H9 (cell line): ENCODE measurements around the gene GNAS. TPM values are rescaled to one million over a fixed set of nuclear protein-coding genes. Genes with fewer than 3 reads are reported as not detected.

Experiments
- DNase-seq: peaks from one replicate; pipeline ENCODE4 v3.0.0-alpha.2; 2017
- H2AFZ ChIP-seq: one replicate; pipeline ENCODE4 v1.6.1; 2013; ENCODE audit warnings: mild to moderate bottlenecking, low read length, control low read depth, moderate library complexity
- H2AK5ac ChIP-seq: 2 replicates; pipeline ENCODE4 v1.6.1; 2013; ENCODE audit warnings: low read length, control low read depth, mixed read lengths; ENCODE audit not compliant: insufficient read length
- H2BK120ac ChIP-seq: one replicate; pipeline ENCODE4 v1.6.1; 2013; ENCODE audit warnings: low read depth, mild to moderate bottlenecking, low read length, control low read depth, inconsistent platforms; ENCODE audit not compliant: poor library complexity, severe bottlenecking
- H2BK12ac ChIP-seq: 2 replicates; pipeline ENCODE4 v1.6.1; 2013; ENCODE audit warnings: low read length, control low read depth, mixed read lengths, low read depth; ENCODE audit not compliant: insufficient read length
- H2BK15ac ChIP-seq: 2 replicates; pipeline ENCODE4 v1.6.1; 2013; ENCODE audit warnings: low read depth, low read length, control low read depth
- H2BK20ac ChIP-seq: one replicate; pipeline ENCODE4 v1.6.1; 2013; ENCODE audit warnings: low read depth, mild to moderate bottlenecking, low read length, control low read depth, inconsistent platforms; ENCODE audit not compliant: poor library complexity, severe bottlenecking
- H2BK5ac ChIP-seq: 2 replicates; pipeline ENCODE4 v1.6.1; 2013; ENCODE audit warnings: low read length, control low read depth, mixed read lengths; ENCODE audit not compliant: insufficient read length
- H3K14ac ChIP-seq: 2 replicates; pipeline ENCODE4 v1.6.1; 2013; ENCODE audit warnings: low read length, control low read depth; ENCODE audit not compliant: insufficient read depth
- H3K18ac ChIP-seq: 2 replicates; pipeline ENCODE4 v1.6.1; 2013; ENCODE audit warnings: low read depth, mild to moderate bottlenecking, mixed read lengths, low read length, control low read depth; ENCODE audit not compliant: insufficient read length
- H3K23ac ChIP-seq: 2 replicates; pipeline ENCODE4 v1.6.1; 2013; ENCODE audit warnings: low read length, control low read depth, mixed read lengths, low read depth; ENCODE audit not compliant: insufficient read length
- H3K23me2 ChIP-seq: 2 replicates; pipeline ENCODE4 v1.6.1; 2013; ENCODE audit warnings: low read depth, mild to moderate bottlenecking, mixed read lengths, low read length, control low read depth; ENCODE audit not compliant: insufficient read length, poor library complexity, severe bottlenecking
- H3K27ac ChIP-seq: 2 replicates; pipeline ENCODE4 v1.5.1; 2013; ENCODE audit warnings: low read length, control low read depth, mixed read lengths, low read depth; ENCODE audit not compliant: insufficient read length
- H3K27me3 ChIP-seq: 2 replicates; pipeline ENCODE4 v1.6.1; 2013; ENCODE audit warnings: low read length, control low read depth, inconsistent platforms; ENCODE audit not compliant: insufficient read depth
- H3K4ac ChIP-seq: 2 replicates; pipeline ENCODE4 v1.6.1; 2013; ENCODE audit warnings: low read depth, mild to moderate bottlenecking, control low read depth, inconsistent platforms, low read length, moderate library complexity
- H3K4me1 ChIP-seq: 2 replicates; pipeline ENCODE4 v1.6.1; 2013; ENCODE audit warnings: low read length, control low read depth, inconsistent platforms; ENCODE audit not compliant: insufficient read depth
- H3K4me2 ChIP-seq: 2 replicates; pipeline ENCODE4 v1.6.1; 2013; ENCODE audit warnings: low read length, control low read depth, mixed read lengths; ENCODE audit not compliant: insufficient read length, insufficient read depth
- H3K56ac ChIP-seq: 2 replicates; pipeline ENCODE4 v1.6.1; 2013; ENCODE audit warnings: low read depth, mild to moderate bottlenecking, mixed read lengths, low read length, control low read depth; ENCODE audit not compliant: insufficient read length
- H3K79me1 ChIP-seq: 2 replicates; pipeline ENCODE4 v1.6.1; 2013; ENCODE audit warnings: low read depth, mild to moderate bottlenecking, moderate library complexity, low read length, control low read depth, inconsistent platforms; ENCODE audit not compliant: insufficient read depth, poor library complexity, severe bottlenecking
- H3K79me2 ChIP-seq: 2 replicates; pipeline ENCODE4 v1.6.1; 2013; ENCODE audit warnings: low read length, control low read depth, inconsistent platforms; ENCODE audit not compliant: insufficient read depth
- H3K9ac ChIP-seq: 2 replicates; pipeline ENCODE4 v1.6.1; 2013; ENCODE audit warnings: low read length, control low read depth, mixed read lengths; ENCODE audit not compliant: insufficient read length; ENCODE audit errors: extremely low read depth
- H3K9me3 ChIP-seq: one replicate; pipeline ENCODE4 v1.6.1; 2013; ENCODE audit warnings: low read depth, low read length, inconsistent platforms; ENCODE audit not compliant: control insufficient read depth
- H3T11ph ChIP-seq: one replicate; pipeline ENCODE4 v1.6.1; 2013; ENCODE audit warnings: mild to moderate bottlenecking, low read length, control low read depth, inconsistent platforms
- H4K20me1 ChIP-seq: one replicate; pipeline ENCODE4 v1.6.1; 2013; ENCODE audit not compliant: control insufficient read depth, insufficient read length, insufficient read depth
- H4K5ac ChIP-seq: 2 replicates; pipeline ENCODE4 v1.6.1; 2013; ENCODE audit warnings: low read depth, mild to moderate bottlenecking, mixed read lengths, low read length, control low read depth; ENCODE audit not compliant: insufficient read length
- H4K8ac ChIP-seq: replicated peaks from 2 replicates; pipeline ENCODE4 v1.6.1; 2013; ENCODE audit warnings: low read length, control low read depth, mixed read lengths, low read depth; ENCODE audit not compliant: insufficient read length
- H4K91ac ChIP-seq: 2 replicates; pipeline ENCODE4 v1.6.1; 2013; ENCODE audit warnings: low read depth, mild to moderate bottlenecking, moderate library complexity, mixed read lengths, low read length, control low read depth; ENCODE audit not compliant: insufficient read length
- H3K27ac Mint-ChIP-seq, 3 experiments: 2 replicates in 2 of 3; 3 replicates in 1 of 3; pipeline ENCODE4 v1.8.0; 2020 to 2021; ENCODE audit warnings: mixed read lengths in 3 of 3, mild to moderate bottlenecking in 1 of 3, moderate library complexity in 1 of 3
- H3K27me3 Mint-ChIP-seq: 2 replicates; pipeline ENCODE4 v1.8.0; 2021; ENCODE audit warnings: low read depth, mild to moderate bottlenecking, moderate library complexity, mixed read lengths
- H3K36me3 Mint-ChIP-seq, 3 experiments: 2 replicates in 2 of 3; 3 replicates in 1 of 3; pipeline ENCODE4 v1.8.0; 2020 to 2021; ENCODE audit warnings: low read depth in 3 of 3, mixed read lengths in 3 of 3; ENCODE audit not compliant: insufficient read depth in 1 of 3
- H3K4me1 Mint-ChIP-seq, 2 experiments: 2 replicates each; pipeline ENCODE4 v1.8.0; 2020; ENCODE audit warnings: mixed read lengths in 2 of 2
- H3K4me3 Mint-ChIP-seq, 2 experiments: 2 replicates in 1 of 2; 3 replicates in 1 of 2; pipeline ENCODE4 v1.8.0; 2020 to 2021; ENCODE audit warnings: mild to moderate bottlenecking in 2 of 2, mixed read lengths in 2 of 2, moderate library complexity in 1 of 2
- H3K9me3 Mint-ChIP-seq, 2 experiments: 2 replicates in 1 of 2; 3 replicates in 1 of 2; pipeline ENCODE4 v1.8.0; 2020; ENCODE audit warnings: mild to moderate bottlenecking in 2 of 2, mixed read lengths in 2 of 2, moderate library complexity in 1 of 2
- CTCF ChIP-seq: fragments of 200-600 bp; sonication (generic); conservative IDR thresholded peaks from 3 replicates; pipeline ENCODE4 v1.8.0; 2021; ENCODE audit warnings: antibody characterized with exemption, mild to moderate bottlenecking
- WGBS: extraction: QIAGEN DNeasy Blood & Tissue Kit; methylation state at CpG from one replicate; pipeline ENCODE4 v1.1.7; 2013; ENCODE audit warnings: missing lambda C conversion rate, low lambda C conversion rate, mixed read lengths; ENCODE audit not compliant: insufficient read length; ENCODE audit errors: extremely low coverage; 5-methylcytosine and 5-hydroxymethylcytosine counted together
- total RNA-seq: library from RNA; stranded (reverse); gene quantifications from 2 replicates; pipeline ENCODE4 v1.2.1, GENCODE V29; 2021

Gene GNAS
- total RNA-seq, 1 experiment from 2014 or later: 920 TPM

DNA sequence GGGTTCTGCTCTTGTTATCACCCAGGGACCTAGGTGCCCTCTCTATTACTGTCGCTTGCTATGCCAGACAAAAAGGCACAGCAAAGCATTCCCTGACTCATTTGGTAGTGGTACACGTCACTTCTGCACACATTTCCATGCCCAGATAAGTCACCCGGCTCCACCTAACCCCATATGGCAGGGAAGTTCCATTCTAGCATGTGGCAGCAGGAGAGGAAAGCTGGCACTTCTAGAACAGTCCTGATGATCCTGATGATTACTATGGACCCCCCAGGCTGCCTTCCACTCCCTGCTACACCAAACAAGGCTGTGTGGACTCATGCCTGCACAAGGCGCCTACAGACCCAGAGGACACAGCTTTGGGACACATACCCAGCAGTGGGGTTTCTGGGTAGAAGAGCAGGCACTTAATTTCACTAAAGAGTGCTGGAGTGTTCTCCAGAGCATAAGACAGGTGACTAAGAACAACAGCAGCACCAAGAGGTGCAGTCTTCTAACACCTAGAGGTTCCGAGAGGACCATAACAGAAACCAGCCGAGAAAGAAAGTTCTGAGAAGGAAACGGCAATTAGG lies 75.1 kb downstream of the GNAS start:
- no peak overlapping the region for H4K5ac ChIP-seq
- H3K9me3 Mint-ChIP-seq: no peaks in the 10 kb centered on the region
- no peak for DNase-seq
- H3K27ac ChIP-seq: no peak overlapping the region
- H2BK120ac ChIP-seq: no peak overlapping the region
- no CpG with 5 or more reads among the region's 7 CpGs for WGBS
- no peak for TF ChIP-seq CTCF
- H3K4me3 Mint-ChIP-seq: no peak overlapping the region
- H3K23ac ChIP-seq: no peak overlapping the region
- no peaks in the 10 kb centered on the region; a peak in 1 of 7 replicates for H3K36me3 Mint-ChIP-seq
- H2BK20ac ChIP-seq: no peak overlapping the region
- no peaks in the 10 kb centered on the region for H3K27me3 ChIP-seq
- no peaks in the 10 kb centered on the region for H3K9me3 ChIP-seq
- H4K91ac ChIP-seq: no peak overlapping the region
- H2AFZ ChIP-seq: no peak overlapping the region
- H2BK12ac ChIP-seq: no peak overlapping the region
- H2BK5ac ChIP-seq: no peak overlapping the region
- H3K79me2 ChIP-seq: no peaks in the 10 kb centered on the region
- no peaks in the 10 kb centered on the region for H3K79me1 ChIP-seq
- no peak overlapping the region for H3K18ac ChIP-seq
- no peak overlapping the region for H3K4me2 ChIP-seq
- peaks cover 7 to 12% of the 10 kb centered on the region in 2 experiments for H3K4me1 Mint-ChIP-seq
- H3K56ac ChIP-seq: no peak overlapping the region
- H2BK15ac ChIP-seq: no peak overlapping the region
- H3K4me1 ChIP-seq: no peaks in the 10 kb centered on the region
- H2AK5ac ChIP-seq: no peak overlapping the region
- no peak overlapping the region for H3K27ac Mint-ChIP-seq
- H3T11ph ChIP-seq: no peak overlapping the region
- H3K27me3 Mint-ChIP-seq: peaks cover 7% of the 10 kb centered on the region
- no peak overlapping the region; the same call in 1 of the 2 replicates for H3K14ac ChIP-seq
- H4K8ac ChIP-seq: no peak overlapping the region
- H3K23me2 ChIP-seq: no peaks in the 10 kb centered on the region
- no peak overlapping the region for H3K9ac ChIP-seq
- no peaks in the 10 kb centered on the region for H4K20me1 ChIP-seq
- H3K4ac ChIP-seq: no peak overlapping the region
